Stimulated activated CD8-positive, alpha-beta memory T cell treated with anti-CD3 and anti-CD28 coated beads, Interleukin-7, amount 100 ng/mL, for 1 hour (primary cell): Measurements from ENCODE around the gene CCDC74A.
"Not testable (repeated sequence)": the region's sequence is repeated elsewhere in the genome, so short reads cannot be mapped to it uniquely, and the experiment has no call there.

Experiments
- DNase-seq, 2 donors: peaks; one replicate each; pipeline ENCODE4 v3.0.0-alpha.2; 2020; ENCODE audit warnings: low read depth in 2 of 2

The CCDC74A gene

DNA sequence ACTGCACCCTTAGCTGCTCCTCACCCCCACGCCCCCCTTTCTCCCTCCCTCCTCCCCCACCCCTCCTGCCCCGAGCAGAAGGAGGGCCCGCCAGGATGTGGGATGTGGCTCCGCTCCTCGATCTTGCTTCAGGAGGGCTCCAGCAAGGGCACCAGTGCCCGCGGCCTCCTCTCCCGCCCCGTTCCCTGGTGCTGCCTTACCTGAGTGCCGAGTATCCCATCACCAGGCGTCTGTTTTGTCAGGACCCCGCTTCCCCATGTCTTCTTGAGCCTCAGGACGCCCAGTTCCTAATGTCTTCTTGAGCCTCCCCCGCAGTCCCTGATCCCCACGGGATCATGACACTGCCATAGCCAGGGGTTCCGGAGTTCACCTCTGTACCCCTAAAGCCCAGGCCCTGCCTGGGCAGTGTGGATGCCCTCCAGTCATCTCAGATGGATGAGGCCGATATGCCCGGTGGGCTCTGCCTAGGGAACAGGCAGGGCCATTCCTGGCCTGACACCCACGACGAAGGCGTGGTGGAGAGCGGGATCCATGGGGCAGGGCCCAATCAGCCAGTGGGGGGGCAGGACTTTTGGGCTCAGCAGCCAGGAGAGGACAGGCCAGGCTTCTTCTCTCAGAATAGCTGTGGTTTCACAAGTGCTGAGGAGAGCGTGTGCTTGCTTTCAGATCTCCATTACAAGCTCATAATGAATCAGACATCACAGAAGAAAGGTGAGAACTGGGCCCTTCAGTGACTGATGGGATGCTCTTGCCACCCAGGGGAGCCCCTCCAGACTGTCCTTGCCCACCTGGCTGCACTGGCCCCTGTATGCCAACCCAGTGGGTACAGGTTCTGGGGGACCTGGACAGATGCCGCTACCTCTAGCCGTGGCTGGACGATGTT, 1.5 kb downstream of the CCDC74A start:
- not testable (repeated sequence) for DNase-seq

DNA sequence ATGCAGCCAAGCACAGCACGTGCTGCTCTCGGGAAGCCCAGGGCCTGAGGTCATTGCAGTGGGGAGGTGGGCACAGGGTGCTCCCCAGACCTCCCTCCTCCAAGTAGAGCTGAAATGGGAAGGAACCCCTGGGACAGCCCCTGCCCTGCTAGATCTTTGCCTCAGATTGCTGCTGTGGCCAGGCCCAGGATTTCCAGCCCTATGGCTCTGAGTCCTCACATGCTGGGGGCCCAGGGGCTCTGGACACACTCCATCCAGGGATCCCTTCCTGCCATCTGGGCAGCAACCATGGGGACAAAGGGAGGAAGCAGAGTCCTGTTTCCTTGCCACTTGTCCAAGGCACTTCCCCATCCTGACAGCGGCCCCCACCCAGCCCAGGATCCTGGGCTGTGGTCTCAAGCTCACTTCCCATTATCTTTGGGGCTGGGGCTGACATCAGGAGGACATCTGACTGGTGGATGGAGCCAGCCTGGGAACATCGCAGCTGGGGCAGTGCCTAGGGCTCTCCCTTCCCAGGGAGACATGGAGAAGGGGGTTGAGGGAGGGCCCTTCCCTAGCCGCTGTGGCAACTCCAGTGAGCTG, 2.3 kb downstream of the CCDC74A start:
- DNase-seq = not testable (repeated sequence)

DNA sequence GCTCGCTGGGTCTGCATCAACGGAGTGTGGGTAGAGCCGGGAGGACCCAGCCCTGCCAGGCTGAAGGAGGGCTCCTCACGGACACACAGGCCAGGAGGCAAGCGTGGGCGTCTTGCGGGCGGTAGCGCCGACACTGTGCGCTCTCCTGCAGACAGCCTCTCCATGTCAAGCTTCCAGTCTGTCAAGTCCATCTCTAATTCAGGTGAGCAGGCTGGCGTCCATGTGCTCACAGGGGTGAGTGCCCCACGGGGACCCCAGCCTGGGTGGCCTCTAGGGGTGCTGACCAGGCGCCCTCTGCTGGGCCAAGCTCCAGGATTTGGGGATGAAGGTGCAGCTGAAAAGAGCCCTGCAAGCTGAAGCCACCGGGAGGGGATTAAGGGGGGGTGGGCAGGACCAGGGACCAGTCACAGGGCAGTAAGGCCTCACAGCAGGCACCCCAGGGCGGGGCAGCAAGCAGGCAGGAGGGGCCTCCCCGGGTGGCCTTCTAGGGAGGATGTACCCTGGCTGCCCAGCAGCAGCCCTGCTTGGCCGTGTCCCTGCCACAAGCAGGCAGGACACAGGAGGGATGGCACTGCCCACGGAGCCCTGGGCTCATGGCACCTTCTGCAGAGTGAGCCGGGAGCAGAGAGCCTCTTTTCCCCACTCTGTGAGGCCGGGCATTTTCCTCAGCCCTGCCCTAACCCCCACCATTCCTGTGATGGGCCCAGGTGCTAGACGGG, 3.1 kb downstream of the CCDC74A start:
- DNase-seq = not testable (repeated sequence)

DNA sequence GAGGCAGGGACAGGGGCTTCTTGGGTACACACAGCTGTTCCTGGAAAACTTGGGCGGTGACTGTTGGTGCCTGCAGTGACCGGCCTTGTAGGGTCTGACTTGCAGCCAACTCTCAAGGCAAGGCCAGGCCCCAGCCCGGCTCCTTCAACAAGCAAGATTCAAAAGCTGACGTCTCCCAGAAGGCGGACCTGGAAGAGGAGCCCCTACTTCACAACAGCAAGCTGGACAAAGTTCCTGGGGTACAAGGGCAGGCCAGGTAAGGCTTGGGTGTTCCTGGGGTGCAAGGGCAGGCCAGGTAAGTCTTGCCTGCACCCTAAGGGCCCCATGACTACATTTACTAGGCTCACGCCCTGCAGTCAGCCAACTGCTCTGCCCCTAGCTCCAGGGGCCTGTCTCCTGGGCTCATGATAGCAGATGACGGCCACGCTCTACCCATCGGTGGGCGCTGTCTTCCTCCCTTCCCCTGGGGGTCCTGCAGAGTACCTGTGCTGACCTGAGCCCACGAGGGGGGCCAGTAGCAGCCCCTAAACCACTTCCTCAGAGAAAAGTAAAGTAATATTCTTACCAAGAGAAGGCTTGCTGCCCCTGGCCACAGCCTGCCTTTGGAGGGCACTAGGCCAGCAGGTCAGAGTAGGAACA, 4.0 kb downstream of the CCDC74A start:
- not testable (repeated sequence) for DNase-seq

DNA sequence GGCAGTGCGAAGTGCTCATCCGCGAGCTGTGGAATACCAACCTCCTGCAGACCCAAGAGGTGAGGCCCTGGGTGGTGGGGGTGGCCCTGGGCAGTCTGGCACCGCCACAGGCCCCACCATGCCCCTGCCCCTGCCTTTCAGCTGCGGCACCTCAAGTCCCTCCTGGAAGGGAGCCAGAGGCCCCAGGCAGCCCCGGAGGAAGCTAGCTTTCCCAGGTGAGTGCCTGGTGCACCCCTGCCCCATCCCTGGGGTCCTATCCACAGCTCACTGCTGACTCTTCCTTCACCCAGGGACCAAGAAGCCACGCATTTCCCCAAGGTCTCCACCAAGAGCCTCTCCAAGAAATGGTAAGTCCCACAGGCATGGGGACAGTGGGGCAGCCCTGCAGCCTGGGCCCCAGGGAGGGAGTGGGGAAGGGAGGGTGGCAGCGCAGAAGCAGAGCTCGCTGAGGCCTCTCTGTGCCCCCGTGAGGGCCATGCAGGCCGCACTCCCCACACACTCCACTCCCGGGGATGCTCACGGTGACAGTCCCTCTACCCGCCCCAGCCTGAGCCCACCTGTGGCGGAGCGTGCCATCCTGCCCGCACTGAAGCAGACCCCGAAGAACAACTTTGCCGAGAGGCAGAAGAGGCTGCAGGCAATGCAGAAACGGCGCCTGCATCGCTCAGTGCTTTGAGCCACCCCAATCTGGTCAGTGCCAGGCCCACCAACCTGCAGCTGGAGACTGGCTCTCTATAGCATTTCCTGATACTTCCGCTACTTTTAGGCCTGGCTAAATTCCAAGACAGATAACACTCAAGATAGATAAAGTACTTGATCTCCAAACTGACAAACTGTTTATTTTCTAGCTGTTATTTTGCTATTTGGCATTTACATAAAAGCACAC, 5.3 kb downstream of the CCDC74A start:
- DNase-seq = not testable (repeated sequence)

DNA sequence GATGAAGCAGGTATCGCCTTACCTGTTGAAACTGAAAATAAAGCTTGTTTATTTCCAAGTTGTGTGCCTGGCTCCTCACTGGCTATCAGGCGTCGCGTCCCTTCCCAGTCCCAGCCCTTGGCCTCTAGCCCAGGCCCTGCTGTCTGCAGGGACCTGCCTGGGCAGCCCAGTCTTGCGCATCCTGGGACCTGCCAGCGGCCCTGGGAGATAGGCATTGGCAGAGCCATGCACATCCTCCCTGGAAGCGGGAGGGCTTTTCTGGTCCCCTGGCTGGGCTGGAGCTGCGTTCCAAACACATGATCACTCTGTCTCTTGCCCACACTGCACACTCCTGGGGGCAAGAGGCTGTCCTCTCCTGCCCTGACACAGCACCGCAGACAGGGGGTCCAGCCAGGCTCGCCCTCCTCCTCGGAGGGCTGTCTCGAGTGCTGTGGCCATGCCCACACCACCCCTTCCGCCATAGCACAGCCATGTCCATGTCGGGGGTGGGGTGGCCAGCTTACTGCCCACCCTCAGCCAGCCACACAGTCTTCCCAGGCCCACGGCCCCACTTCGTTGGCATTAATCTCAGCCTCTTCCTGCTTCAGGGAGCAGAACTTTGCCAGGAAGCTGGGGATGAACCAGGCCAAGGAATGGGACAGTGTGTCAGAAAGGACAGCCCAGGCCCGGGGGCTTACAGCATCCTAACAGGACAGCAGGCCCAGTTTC, 6.1 kb downstream of the CCDC74A start:
- DNase-seq = not testable (repeated sequence)

DNA sequence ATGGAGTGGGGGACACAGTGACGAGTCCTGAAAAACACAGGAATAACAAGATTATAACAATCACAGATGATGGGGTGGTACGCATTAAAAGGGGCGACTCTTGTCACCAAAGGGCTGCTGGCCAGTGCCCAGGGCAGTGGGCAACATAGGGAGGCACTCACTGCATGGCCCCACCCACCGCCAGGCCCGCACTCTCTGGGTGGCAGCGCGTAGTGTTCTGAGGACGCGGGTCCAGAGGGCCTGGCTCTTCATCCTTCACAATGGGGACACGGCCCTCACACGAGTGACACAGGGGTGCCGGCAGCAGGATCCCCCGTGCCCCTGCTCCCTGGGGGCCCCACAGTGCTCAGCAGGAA, 6.6 kb downstream of the CCDC74A start:
- DNase-seq = not testable (repeated sequence)

DNA sequence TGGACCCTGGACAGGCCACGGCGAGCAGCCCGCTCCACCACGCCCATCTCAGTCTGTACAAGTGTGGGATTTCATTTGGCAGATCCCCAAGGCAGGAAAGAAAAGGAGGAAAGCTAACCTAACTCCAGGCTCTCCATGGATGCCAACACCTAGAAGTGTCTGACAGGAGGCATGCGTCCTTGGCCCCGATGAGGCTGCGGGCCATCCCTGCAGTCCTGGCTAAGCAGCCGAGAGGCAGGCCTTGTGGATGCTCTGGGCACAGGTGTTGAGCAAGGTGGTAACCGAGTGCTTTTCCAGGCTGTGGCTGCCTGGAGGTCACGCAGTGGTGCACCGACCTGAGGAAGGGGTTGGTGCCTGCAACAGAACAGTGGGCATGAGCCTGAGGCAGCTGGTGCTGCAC, 7.3 kb downstream of the CCDC74A start:
- DNase-seq = not testable (repeated sequence)

DNA sequence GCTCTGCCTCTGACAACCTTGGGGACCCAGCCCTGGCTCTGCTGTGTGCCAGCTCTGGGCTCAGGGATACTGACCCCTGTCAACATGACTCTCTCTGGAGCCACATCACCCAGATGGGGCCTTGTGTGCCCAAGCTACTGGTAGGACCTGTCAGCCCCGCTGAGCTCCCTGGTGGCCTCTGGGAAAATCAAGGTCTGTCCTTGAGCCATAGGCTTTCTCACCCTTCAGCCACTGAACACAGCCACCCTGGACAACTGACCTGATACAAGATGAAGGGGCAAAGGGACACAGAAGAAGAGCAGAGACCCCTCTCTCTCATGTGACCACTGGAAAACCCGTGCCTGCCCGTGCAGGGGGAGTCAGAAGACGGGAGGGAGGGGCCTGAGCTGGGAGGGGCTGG, 7.8 kb downstream of the CCDC74A start:
- no peak for DNase-seq

DNA sequence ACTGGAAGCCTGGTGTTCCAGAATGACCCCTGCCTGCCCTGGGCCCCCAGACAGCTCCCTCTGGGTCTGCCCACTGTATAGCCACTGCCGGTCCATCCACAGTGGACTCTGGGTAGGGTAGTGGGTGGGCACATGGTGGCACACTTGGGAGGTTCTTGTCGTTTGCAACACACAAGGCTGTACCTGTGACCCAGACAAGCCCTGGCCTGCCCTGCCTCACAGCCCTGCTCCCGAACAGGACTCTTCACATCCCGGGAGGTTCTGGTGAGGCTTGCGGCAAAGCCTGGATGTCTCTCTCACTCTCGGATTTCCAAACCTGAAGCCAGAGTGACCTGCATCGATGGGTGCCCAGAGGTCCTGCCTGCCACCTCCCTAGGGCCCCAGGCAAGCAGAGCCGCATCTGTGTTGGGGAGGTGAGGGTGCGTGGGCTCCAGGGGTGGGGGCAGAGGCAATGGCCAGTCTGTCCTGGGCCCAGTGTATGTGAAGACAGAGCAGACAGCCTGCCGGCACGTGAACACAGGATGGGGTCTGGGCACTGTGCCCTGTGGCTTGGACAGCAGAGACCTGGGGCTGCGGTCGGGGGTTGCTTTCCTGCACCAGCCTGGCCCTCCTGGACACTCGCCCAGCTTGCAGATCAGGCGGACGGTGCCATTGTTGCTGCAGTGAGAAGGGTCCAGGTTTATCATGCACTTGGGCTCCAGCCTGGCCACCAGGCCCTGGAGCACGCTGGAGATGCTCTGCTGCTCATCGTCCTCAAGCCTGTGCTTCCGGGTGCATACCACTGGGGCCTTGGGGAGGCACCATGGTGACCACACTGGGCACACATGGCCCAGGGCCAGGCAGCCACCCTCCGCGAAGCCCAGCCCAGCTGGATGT, 8.5 kb downstream of the CCDC74A start:
- DNase-seq = not testable (repeated sequence)

DNA sequence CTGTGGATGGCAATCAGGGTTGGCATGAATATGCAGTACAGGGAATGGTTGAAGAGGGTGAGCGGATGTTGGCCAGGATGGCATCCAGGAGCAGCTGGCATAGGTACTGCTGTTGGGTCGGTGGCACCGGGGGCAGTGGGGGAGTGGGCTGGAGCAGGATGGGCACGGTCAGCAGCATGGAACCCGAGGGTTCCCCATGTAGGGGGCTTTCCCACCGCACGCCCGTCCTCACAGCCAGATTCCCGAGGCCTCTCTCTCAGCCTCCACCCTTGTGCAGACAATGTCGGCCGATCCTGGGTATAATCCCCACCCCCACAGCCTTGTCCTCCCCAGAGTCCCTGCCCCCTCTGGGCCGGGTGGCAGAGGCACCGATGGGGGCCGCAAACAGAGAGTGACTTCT, 9.2 kb downstream of the CCDC74A start:
- DNase-seq = not testable (repeated sequence)

DNA sequence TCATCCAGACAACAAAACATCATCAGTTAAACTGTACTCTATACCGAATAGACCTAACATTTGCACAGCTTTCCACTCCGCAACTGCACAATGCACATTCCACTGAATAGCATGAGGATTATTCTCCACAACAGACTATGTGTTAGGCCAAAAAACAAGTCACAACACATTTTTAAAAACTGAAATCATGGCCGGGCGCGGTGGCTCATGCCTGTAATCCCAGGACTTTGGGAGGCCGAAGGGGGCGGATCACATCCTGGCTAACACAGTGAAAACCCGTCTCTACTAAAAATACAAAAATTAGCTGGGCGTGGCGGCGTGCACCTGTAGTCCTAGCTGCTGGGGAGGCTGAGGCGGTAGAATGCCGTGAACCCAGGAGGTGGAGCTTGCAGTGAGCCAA, 11.2 kb downstream of the CCDC74A start:
- not testable (repeated sequence) for DNase-seq

DNA sequence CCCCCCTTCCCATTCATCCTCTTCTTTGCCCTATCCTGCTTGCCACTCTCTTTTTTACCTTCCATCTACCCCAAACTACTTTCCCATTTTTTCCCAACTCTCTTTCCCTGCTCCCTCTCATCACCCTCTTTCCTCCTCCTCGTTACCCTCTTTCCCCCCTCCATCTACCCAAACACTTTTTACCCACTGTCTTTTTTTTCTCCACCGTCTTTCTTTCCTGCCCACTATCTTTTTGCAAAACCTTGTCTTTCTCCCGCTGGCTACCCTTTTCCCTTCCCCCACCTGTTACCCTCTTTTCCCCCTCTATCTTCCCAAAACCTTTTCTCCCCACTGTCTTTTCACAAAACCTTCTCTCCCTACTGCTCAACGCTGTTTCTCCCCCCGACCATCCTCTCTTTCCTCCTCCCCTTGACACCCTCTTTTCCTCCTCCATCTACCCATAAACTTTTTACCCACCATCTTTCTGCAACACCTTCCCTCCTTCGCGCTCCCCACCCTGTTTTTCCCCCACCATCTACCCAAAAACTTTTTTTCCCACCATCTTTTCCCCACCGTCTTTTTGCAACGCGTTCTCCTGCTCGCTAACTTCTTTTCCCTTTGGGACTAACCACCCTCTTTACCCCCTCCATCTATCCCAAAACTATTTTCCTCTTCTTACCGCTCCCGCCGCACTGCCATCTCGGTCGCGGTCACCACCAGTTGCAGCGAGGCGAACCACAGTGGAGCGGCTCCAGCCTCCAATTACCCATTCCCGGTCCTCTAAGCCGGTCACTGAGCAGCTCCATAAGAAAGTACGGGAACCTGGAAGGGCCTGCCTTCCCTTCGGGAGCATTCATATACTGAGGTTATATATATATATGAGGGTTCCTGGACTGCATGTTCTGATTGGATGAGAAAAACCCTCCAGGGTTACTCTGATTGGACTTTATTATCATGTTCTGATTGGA, 15.0 kb downstream of the CCDC74A start:
- no peak for DNase-seq

DNA sequence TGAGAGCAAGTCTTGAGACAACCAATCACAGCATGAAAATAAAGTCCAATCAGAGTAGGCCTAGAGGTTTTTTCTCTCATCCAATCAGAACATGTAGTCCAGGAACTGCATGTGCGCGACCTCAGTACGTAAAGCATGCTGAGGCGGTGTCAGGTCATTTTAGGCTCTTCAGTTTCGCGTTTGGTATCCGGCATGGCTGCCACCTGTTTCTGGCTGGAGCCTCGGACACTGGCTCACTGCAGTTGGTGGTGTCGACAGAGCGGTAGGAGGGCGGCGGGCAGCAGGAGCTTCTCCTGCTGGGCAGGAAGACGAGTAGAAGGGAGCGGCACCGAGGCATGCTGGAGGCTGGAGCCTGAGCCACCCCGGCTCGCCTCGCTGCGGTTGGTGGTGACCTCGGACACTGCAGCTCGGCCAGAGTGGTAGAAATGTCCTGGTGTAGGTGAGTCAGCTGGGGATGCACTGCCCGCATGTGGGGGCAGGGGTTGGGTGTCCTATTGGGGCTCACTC, 15.8 kb downstream of the CCDC74A start:
- no peak for DNase-seq

DNA sequence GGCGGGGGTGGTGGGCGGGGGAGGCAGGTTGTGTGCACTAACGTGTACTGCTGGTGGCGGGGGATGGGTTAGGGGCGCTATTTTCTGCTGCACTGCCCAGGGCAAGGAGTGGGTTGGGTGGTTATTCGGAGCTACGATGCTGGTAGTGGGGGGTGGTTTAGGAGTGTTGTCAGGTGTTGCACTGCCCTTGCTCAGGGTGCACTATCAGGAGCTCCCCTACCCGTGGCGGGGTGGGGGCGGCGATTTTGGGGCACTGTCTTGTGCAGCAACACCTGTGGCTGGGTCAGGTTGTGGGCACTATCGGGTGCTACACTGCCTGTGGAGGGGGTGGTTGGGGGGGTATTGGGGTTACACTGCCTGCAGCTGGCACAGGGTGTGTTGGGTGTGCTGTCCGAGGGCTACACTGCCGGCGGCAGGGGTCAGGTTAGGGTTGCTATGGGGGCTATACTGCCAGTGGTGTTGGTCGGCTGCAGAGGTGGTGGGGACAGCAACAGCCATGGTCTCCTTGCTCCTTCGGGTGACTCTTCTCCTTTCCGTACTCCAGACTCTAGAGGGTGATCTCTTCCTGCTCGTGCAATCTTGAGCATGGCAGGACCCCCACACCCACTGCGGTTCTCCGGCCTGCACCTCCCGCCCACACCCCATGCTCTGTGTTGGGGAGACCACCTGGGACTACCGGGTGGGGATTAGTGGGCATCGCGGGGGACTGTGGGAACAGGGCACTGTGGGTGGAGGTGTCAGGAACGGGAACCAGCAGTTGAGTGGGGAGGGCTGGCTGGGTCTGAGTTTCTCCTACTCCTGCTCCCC, 16.5 kb downstream of the CCDC74A start:
- DNase-seq = not testable (repeated sequence)

DNA sequence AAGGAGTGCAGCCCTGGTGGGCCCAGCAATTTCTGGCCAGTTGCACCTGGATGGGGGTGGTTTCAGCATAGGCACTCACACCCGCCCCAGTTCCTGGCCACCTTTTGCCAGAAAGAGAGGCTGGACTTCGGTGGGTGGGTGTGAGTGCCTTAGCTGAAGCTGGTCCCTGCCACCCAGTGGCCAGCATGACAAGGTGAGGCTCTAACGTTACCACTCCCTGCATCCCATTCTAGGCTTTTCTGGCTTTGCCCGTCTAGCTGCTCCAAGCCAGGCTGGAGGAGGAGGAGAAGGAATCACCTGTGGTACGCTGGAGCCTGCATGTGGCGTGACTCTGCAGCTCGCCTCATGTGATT, 17.1 kb downstream of the CCDC74A start:
- DNase-seq = not testable (repeated sequence)

DNA sequence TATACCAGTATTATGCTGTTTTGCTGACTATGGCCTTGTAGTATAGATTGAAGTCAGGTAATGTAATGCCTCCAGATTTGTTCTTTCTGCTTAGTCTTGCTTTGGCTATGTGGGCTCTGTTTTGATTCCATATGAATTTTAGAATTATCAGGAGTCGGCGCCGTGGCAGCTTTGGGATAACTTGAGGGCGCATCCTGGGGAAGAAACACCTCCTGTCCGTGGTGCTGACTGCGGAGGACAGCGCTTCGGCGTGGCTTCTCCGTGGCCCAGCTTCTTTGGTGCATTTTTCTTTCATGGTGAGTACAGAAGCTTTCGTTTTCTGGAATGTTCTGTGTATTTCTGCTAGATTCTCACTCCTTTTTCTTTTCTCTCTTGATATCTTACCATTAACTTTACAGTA, 25.2 kb downstream of the CCDC74A start:
- DNase-seq = no peak
